GM13977 (cell line): Measurements from ENCODE around the gene CFAP300.

Source experiments
- DNase-seq: peaks from one replicate; pipeline ENCODE4 v3.0.0; 2012; ENCODE audit warnings: low spot score
- CTCF ChIP-seq: IDR thresholded peaks from 2 replicates; pipeline ENCODE4 v1.5.1; 2012; ENCODE audit warnings: mild to moderate bottlenecking, control low read depth; ENCODE audit not compliant: insufficient read depth; ENCODE audit errors: extremely low read depth, missing control alignments
- in situ Hi-C: fragments of 300-500 bp; cut with MboI; formaldehyde crosslinking; loops from one replicate; pipeline ENCODE4 v1.12.0; 2022; ENCODE audit warnings: low sequenced_read_pairs, low pct_unique_long_range_greater_than_20kb, mixed read lengths, inconsistent platforms; ENCODE audit not compliant: unreplicated experiment

CFAP300 gene

GRCh38 chr11:102047305-102047924 lies at the start of gene CFAP300:
Gene CFAP300 (plus strand): TSS chr11:102047437. CDS start chr11:102047471, 34 bp downstream.
- peak; percentile 60 for DNase-seq
- in situ Hi-C loops: no loop called here

GRCh38 chr11:102001657-102002338 lies 45.4 kb upstream of the CFAP300 start:
- TF ChIP-seq CTCF: no peak
- DNase-seq: no peak
- in situ Hi-C loops: no loop called here

More at GRCh38 chr11:102047305-102047924, at the start of gene CFAP300:
- TF ChIP-seq CTCF: no peak

- in situ Hi-C loops: no loop called here
- TF ChIP-seq CTCF: no peak
- DNase-seq: no peak
These were observed 43.0 kb upstream of the CFAP300 start for GRCh38 chr11:102004220-102004619.

GRCh38 chr11:102005306-102005705 lies 41.9 kb upstream of the CFAP300 start:
- no peak for TF ChIP-seq CTCF
- in situ Hi-C loops: no loop called here
- no peak for DNase-seq

GRCh38 chr11:102006835-102007566 lies 40.2 kb upstream of the CFAP300 start:
- TF ChIP-seq CTCF: no peak
- DNase-seq: no peak
- in situ Hi-C loops: no loop called here

GRCh38 chr11:102007567-102008437 lies 39.4 kb upstream of the CFAP300 start:
- TF ChIP-seq CTCF: peak; percentile 40
- in situ Hi-C loops: no loop called here
- DNase-seq: peak; percentile 42
